Activated CD4-positive, alpha-beta T cell treated with anti-CD3 and anti-CD28 coated beads for 36 hours (primary cell): ENCODE measurements around the gene CNDP2. TPM values are rescaled to one million over a fixed set of nuclear protein-coding genes. Genes with fewer than 3 reads are reported as not detected.

Experiments used
- ATAC-seq: fragments of 200-7000 bp; cut with Tn5 transposase; one replicate; pipeline ENCODE4 v1.10.0; 2021; ENCODE audit warnings: mild to moderate bottlenecking, moderate library complexity
- CTCF ChIA-PET: fragments of 350-600 bp; sonication (Branson Sonifier 250); formaldehyde crosslinking; loops from one replicate; lab custom pipeline; 2021; ENCODE audit warnings: antibody characterized with exemption; lab: Charles Lee
- POLR2A ChIA-PET: fragments of 350-600 bp; sonication (Branson Sonifier 250); formaldehyde crosslinking; loops from one replicate; lab custom pipeline; 2021; ENCODE audit warnings: antibody characterized with exemption, inconsistent platforms; lab: Charles Lee
- DNase-seq: peaks from one replicate; pipeline ENCODE4 v3.0.0-alpha.2; 2020
- H3K27ac Mint-ChIP-seq: one replicate; pipeline ENCODE4 v1.8.0; 2021; ENCODE audit warnings: mixed read lengths
- H3K27me3 Mint-ChIP-seq: one replicate; pipeline ENCODE4 v1.8.0; 2021; ENCODE audit warnings: mixed read lengths
- H3K36me3 Mint-ChIP-seq: one replicate; pipeline ENCODE4 v1.8.0; 2021; ENCODE audit warnings: low read depth, mixed read lengths
- H3K4me1 Mint-ChIP-seq: one replicate; pipeline ENCODE4 v1.8.0; 2021; ENCODE audit warnings: mixed read lengths
- H3K4me3 Mint-ChIP-seq: one replicate; pipeline ENCODE4 v1.8.0; 2021; ENCODE audit warnings: mild to moderate bottlenecking, moderate library complexity, mixed read lengths
- H3K9me3 Mint-ChIP-seq: one replicate; pipeline ENCODE4 v1.8.0; 2021; ENCODE audit warnings: low read depth, mixed read lengths
- intact Hi-C, 2 experiments: fragments of 100-400 bp; cut with DNase I in 1 of 2; cut with micrococcal nuclease in 1 of 2; formaldehyde crosslinking; loops; one replicate each; pipeline versions ENCODE4 v1.14.2 to v1.15.1; 2022 to 2024; cut with DNase I, micrococcal nuclease
- total RNA-seq, 2 experiments: library from RNA; stranded (reverse); gene quantifications; one replicate each; pipeline ENCODE4 v1.2.3, GENCODE V29; 2021

Gene CNDP2
- total RNA-seq, 2 experiments from 2014 or later = 128 to 146 TPM

DNA sequence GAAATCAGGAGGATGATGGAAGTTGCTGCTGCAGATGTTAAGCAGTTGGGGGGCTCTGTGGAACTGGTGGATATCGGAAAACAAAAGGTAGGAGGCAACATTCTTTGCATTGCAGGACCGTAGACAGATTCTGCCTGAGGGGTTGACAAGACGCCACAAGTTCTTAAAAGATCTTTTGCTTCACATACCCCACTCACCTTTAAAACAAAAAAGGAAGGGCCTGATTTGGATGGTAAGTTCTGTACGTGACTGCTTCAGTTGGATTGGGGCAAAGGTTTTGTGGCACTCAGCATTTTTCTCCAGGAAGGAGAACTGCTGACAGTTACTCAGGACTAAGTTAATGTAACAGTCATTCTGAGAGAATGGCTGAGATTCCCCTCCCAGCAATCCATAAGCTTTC is 5.2 kb downstream of the CNDP2 start:
- POLR2A ChIA-PET = no interaction called here
- ATAC-seq (no peak), DNase-seq (no peak)
- Mint-ChIP-seq H3K27me3 (no peaks in the 10 kb centered on the region), H3K9me3 (no peaks in the 10 kb centered on the region), H3K27ac (peak overlapping the region; percentile 83), H3K36me3 (peaks cover 46% of the 10 kb centered on the region), H3K4me1 (peaks cover 45% of the 10 kb centered on the region), H3K4me3 (no peak overlapping the region)
- CTCF ChIA-PET = no interaction called here
- intact Hi-C loops = no loop called here

DNA sequence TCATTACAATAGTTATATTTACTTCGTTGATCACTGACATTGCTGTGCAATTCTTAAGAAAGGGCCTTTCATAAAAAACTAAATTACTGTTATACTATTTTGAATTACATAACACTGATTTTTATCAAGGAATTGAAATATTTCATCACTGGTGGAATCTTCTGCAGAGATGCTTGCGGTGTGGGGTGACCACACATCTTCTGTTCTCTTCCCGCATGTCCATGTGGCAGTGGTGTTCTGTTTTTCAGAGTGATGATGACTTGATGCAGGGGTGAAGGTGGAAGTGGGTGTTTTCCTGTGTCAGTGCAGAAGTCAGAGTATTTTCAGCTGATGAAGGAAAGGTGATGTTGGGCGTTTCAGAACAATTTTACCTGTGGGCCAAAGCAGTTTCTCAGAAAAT is 7.0 kb downstream of the CNDP2 start:
- Mint-ChIP-seq H3K9me3 (no peaks in the 10 kb centered on the region), H3K4me1 (peaks cover 32% of the 10 kb centered on the region), H3K27ac (no peak overlapping the region), H3K4me3 (no peak overlapping the region), H3K36me3 (peaks cover 59% of the 10 kb centered on the region), H3K27me3 (no peaks in the 10 kb centered on the region)
- POLR2A ChIA-PET = no interaction called here
- DNase-seq (no peak), ATAC-seq (no peak)
- intact Hi-C loops = no loop called here
- CTCF ChIA-PET = no interaction called here

DNA sequence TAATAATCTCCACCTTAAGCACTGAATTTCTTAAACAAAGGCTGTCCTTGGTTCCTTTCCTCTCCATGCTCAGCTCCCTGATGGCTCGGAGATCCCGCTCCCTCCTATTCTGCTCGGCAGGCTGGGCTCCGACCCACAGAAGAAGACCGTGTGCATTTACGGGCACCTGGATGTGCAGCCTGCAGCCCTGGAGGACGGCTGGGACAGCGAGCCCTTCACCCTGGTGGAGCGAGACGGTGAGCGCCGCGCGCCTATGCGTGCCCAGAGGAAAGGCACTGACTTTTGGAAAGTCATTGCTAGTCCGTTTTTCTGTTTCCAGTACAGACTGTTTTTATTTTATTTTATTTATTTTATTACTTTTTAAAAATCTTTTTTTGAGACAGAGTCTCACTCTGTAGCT is 9.6 kb downstream of the CNDP2 start:
- CTCF ChIA-PET = no interaction called here
- no peaks in the 10 kb centered on the region for H3K27me3 Mint-ChIP-seq
- H3K4me1 Mint-ChIP-seq = peaks cover 11% of the 10 kb centered on the region
- peaks cover 67% of the 10 kb centered on the region for H3K36me3 Mint-ChIP-seq
- H3K27ac Mint-ChIP-seq = no peak overlapping the region
- no peaks in the 10 kb centered on the region for H3K9me3 Mint-ChIP-seq
- POLR2A ChIA-PET = no interaction called here
- ATAC-seq (no peak), DNase-seq (no peak)
- intact Hi-C loops = no loop called here
- no peak overlapping the region for H3K4me3 Mint-ChIP-seq

DNA sequence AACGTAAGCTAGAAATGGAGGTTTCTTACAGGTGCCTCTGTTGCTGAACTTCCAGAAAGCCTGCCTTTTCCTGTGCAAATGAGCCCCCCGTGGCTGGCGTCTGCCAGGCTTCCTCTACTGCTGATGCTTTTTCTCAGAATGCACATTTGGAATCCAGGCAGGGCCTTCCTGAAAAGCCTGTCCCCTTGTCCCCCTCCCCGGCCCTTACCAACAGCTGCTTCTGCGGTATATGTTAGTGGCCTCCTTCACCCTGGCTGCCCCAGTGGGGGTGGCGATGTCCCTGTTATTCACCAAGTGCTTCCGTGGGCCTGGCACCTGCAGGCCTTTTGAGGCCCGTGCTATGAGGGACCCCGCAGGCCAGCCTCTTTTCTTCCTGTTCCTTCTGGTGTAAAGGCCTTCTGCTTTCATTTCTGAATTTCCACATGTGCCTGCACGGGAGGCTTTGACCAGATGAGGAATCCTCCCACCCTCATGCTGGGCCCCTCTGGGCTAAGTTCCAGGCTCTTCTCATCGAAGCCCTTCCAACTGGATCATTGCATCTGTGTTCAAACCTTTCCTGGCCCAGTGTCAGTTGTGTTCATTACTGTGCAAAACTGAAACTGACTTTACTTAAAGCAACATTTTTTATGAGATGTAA is 10.4 kb downstream of the CNDP2 start:
- H3K27ac Mint-ChIP-seq = peak overlapping the region; percentile 42
- DNase-seq = no peak
- H3K27me3 Mint-ChIP-seq = no peaks in the 10 kb centered on the region
- H3K9me3 Mint-ChIP-seq = no peaks in the 10 kb centered on the region
- peaks cover 61% of the 10 kb centered on the region for H3K36me3 Mint-ChIP-seq
- no peak overlapping the region for H3K4me3 Mint-ChIP-seq
- peaks cover 5% of the 10 kb centered on the region for H3K4me1 Mint-ChIP-seq
- ATAC-seq = no peak
- intact Hi-C loops = no loop called here
- CTCF ChIA-PET = no interaction called here
- POLR2A ChIA-PET = no interaction called here

DNA sequence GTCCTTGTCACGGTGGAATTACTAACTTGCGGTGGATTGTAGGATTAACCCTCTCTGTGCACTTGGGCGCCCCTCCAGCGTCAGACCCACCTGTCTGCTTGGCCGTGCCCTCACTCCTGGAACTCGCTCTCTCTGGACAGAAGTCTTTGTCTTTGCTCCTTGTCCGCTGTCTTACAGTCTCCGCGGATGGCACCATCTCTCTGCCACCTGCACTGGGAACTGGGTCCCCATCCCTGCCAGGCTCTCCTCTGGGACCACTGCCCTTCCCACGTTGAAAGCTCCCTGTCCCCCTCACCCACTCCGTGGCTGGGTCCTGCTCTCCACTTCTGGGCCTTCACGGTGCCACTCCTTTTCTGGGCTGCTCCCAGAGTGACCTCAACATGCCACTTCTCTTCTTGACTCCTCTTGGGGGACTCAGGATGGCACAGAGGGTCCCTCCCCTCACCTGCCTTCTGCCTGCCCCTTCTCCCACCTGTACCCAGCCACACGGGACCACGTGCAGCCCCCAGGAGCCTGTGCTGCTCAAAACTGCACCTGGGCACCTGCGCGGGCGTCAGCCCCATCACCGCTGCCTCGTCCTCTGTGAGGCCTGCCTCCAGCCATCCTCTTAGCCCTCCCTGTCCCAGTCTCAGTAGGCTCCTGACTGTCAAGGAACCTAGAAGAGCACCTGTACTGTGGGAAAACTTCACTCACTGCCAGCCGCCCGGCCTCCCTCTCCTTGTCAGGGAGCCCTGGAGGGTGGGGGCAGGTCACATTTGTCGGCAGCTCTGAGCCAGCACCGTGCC is 11.1 kb downstream of the CNDP2 start:
- ChIA-PET CTCF (interaction anchor here (0.8 kb wide), 1 partner anchor 275 kb away, joined by 4 read pairs; no protein-coding TSS in a partner anchor), POLR2A (no interaction called here)
- peaks cover 57% of the 10 kb centered on the region for H3K36me3 Mint-ChIP-seq
- H3K27me3 Mint-ChIP-seq = no peaks in the 10 kb centered on the region
- H3K4me3 Mint-ChIP-seq = no peak overlapping the region
- H3K4me1 Mint-ChIP-seq = peaks cover 1% of the 10 kb centered on the region
- H3K27ac Mint-ChIP-seq = no peak overlapping the region
- ATAC-seq = no peak
- no peaks in the 10 kb centered on the region for H3K9me3 Mint-ChIP-seq
- DNase-seq = no peak
- intact Hi-C loops = no loop called here

DNA sequence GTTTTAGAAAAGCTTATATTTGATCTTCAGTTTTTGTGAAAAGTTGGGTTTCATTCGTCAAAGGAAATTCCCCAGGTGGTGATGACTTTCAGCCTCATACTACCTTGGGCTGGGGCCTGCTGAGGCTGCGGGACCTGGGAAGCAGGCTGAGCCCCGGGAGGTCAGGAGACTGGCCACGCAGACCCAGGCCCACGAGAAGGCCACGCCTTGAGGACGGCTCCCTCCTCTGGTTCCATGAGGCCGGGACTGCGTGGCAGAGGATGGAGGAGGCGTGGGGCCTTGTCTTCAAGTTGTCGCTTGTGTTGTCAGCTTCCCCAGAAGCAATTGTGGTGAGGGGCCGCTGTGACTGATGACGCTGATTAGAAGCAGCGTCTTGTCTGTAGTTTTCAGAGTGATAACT is 11.8 kb downstream of the CNDP2 start:
- POLR2A ChIA-PET = no interaction called here
- no peaks in the 10 kb centered on the region for H3K27me3 Mint-ChIP-seq
- H3K4me3 Mint-ChIP-seq = no peak overlapping the region
- ATAC-seq (no peak), DNase-seq (no peak)
- no peak overlapping the region for H3K27ac Mint-ChIP-seq
- peaks cover 58% of the 10 kb centered on the region for H3K36me3 Mint-ChIP-seq
- no peaks in the 10 kb centered on the region for H3K4me1 Mint-ChIP-seq
- no peaks in the 10 kb centered on the region for H3K9me3 Mint-ChIP-seq
- CTCF ChIA-PET = interaction anchor here (0.8 kb wide), 1 partner anchor 275 kb away, joined by 4 read pairs; no protein-coding TSS in a partner anchor
- intact Hi-C loops = no loop called here

DNA sequence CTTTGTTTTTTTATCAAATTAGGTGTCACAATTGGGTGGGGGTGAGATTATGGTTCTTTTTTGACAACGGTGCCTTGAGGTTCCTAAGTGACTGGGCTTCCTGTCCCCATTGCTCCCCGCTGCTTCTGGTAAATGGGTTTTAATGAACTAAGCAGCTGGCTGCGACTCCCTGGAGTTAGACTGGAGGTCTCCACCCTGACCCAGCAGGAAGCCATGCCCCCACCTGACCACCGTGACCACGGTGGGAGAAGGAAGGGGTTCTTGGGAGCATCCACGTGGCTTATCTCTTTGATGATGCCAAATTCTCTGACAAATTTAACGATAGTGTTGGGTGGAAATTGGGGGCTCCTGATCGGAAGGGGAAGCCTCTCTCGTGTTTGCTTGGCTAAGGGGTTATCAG is 12.2 kb downstream of the CNDP2 start:
- CTCF ChIA-PET = interaction anchor here (0.8 kb wide), 1 partner anchor 276 kb away, joined by 4 read pairs; no protein-coding TSS in a partner anchor
- POLR2A ChIA-PET = no interaction called here

DNA sequence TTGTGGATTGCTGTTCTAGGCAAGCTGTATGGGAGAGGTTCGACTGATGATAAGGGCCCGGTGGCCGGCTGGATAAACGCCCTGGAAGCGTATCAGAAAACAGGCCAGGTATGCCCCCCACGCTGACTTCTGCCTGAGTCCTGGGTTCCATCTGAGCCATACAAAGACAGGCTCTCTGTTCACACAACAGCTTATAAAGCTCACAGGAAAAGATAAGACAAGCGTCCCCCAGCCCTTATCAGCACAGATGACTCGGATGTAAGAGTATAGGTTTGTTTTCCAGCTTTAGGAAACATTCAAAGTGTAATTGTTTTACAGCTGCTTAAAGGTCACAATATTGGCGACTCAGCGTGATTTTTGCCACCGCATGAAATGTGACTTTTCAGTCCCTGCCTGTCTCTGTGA is 12.7 kb downstream of the CNDP2 start:
- no peak overlapping the region for H3K27ac Mint-ChIP-seq
- CTCF ChIA-PET = no interaction called here

More for the DNA sequence above, 12.2 kb downstream of the CNDP2 start:
- DNase-seq (no peak), ATAC-seq (no peak)
- Mint-ChIP-seq H3K4me3 (no peak overlapping the region), H3K27ac (no peak overlapping the region), H3K36me3 (peaks cover 56% of the 10 kb centered on the region), H3K4me1 (no peaks in the 10 kb centered on the region), H3K27me3 (no peaks in the 10 kb centered on the region), H3K9me3 (no peaks in the 10 kb centered on the region)
- intact Hi-C loops = no loop called here

DNA sequence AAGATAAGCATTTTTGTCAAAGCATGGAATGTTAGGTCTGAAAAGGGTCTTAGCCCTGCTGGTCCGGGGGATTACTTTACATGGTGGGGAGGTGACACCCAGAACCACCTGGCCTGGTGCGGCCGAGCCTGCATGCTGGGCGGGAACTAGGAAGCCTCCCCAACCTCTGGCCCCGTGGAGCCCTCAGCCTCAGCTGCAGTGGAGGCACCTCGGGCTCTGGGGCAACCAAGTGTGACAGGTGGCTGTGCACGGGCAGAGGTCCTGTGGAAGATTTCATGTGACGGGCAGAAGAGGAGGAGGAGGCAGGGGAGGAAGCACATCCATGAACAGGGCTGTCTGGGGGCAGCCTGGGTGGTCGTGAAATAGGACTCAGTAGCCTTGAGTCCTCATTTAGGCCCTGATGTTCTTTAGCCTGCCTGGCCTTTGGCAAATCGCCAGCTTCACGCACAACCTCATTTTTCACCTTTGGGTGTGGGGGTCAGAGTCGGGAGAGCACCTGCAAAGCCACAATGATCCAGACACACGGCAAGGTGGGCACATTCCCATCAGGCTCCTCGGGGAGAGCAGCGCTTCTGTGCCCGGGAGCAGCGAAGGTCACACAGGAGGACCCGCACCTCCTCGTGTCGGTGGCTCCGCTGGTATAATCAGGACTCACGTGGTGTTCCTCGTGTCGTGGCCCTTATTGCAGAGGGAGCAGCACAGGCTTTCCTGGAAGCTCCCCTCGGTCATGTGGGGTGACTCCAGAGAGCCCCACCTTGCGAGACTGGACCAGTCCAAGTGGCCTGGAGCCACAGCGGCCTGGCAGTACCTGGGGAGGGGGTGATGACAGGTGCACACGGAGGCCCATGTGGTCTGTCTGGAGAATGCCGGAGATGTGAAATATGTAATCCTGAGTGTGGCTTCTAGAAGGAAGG is 13.9 kb downstream of the CNDP2 start:
- H3K36me3 Mint-ChIP-seq = peaks cover 65% of the 10 kb centered on the region
- POLR2A ChIA-PET = no interaction called here
- H3K9me3 Mint-ChIP-seq = no peaks in the 10 kb centered on the region
- ATAC-seq (no peak), DNase-seq (no peak)
- CTCF ChIA-PET = no interaction called here
- H3K27me3 Mint-ChIP-seq = no peaks in the 10 kb centered on the region
- intact Hi-C loops = no loop called here
- no peak overlapping the region for H3K27ac Mint-ChIP-seq
- no peaks in the 10 kb centered on the region for H3K4me1 Mint-ChIP-seq
- H3K4me3 Mint-ChIP-seq = no peak overlapping the region

More for the DNA sequence above, 12.7 kb downstream of the CNDP2 start:
- Mint-ChIP-seq H3K27me3 (no peaks in the 10 kb centered on the region), H3K4me3 (no peak overlapping the region), H3K36me3 (peaks cover 59% of the 10 kb centered on the region), H3K4me1 (no peaks in the 10 kb centered on the region), H3K9me3 (no peaks in the 10 kb centered on the region)
- DNase-seq (no peak), ATAC-seq (no peak)
- intact Hi-C loops = no loop called here
- POLR2A ChIA-PET = no interaction called here

DNA sequence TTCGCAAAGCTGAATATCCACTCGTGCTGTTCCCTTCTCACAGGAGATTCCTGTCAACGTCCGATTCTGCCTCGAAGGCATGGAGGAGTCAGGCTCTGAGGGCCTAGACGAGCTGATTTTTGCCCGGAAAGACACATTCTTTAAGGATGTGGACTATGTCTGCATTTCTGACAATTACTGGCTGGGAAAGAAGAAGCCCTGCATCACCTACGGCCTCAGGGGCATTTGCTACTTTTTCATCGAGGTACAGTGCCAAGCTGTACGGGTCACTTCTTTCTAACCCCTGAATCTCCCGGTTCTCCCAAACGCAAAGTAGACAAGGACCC is 14.6 kb downstream of the CNDP2 start:
- DNase-seq = no peak
- ChIA-PET POLR2A (no interaction called here), CTCF (no interaction called here)
- peaks cover 61% of the 10 kb centered on the region for H3K36me3 Mint-ChIP-seq
- H3K27ac Mint-ChIP-seq = no peak overlapping the region
- intact Hi-C loops = no loop called here
- no peaks in the 10 kb centered on the region for H3K27me3 Mint-ChIP-seq
- no peak for ATAC-seq
- H3K4me1 Mint-ChIP-seq = no peaks in the 10 kb centered on the region
- no peak overlapping the region for H3K4me3 Mint-ChIP-seq
- H3K9me3 Mint-ChIP-seq = no peaks in the 10 kb centered on the region

DNA sequence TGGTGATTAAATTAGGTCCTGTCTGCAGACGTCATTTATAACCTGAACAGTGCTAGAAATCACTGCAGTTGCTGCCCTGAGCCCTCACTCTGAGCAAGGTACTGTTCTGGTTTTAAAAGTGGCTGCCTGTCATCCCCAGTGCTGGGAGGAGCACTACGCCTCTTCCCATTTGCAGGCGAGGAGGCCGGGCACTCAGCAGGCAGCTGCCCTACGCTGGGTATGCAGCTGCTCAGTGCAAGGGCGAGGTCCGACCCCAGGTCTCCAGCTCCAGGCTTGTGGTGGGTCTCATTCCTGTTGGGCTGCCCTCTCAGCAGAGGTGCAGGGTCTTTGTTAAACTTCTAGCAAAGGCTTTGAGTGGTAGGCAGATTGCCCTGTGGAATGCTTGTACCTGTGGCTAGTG is 15.7 kb downstream of the CNDP2 start:
- intact Hi-C loops = no loop called here
- no peak overlapping the region for H3K4me3 Mint-ChIP-seq
- no peak overlapping the region for H3K27ac Mint-ChIP-seq
- H3K4me1 Mint-ChIP-seq = no peaks in the 10 kb centered on the region
- CTCF ChIA-PET = interaction anchor here (0.9 to 1.1 kb wide), 2 partner anchors 78 to 156 kb away, joined by 3 read pairs; no protein-coding TSS in a partner anchor
- H3K27me3 Mint-ChIP-seq = no peaks in the 10 kb centered on the region
- ATAC-seq (no peak), DNase-seq (no peak)
- POLR2A ChIA-PET = no interaction called here
- H3K9me3 Mint-ChIP-seq = no peaks in the 10 kb centered on the region
- H3K36me3 Mint-ChIP-seq = peaks cover 56% of the 10 kb centered on the region
